ENCODE results near the gene RDH12. TPM values are rescaled to one million over a fixed set of nuclear protein-coding genes. Genes with fewer than 3 reads are reported as not detected.
A peak's percentile ranks its signal among the peaks of the same experiment; 100 is the strongest.

Gene RDH12
- total and polyA plus RNA-seq, 3 experiments from 2014 or later: not detected

GRCh38 chr14:67766035-67766680, 64.5 kb downstream of the RDH12 start:
- CTCF ChIA-PET: no interaction called here

GRCh38 chr14:67768219-67768618, 66.5 kb downstream of the RDH12 start:
- peaks cover 16 to 92% (median 41%) of the 10 kb centered on the region in 3 donors for H3K36me3 Mint-ChIP-seq
- H3K27me3 Mint-ChIP-seq: no peaks in the 10 kb centered on the region
- H3K27ac Mint-ChIP-seq: no peak overlapping the region
- H3K27me3 ChIP-seq (ENCODE audit: insufficient read depth, low read length, poor library complexity, severe bottlenecking): no peaks in the 10 kb centered on the region
- H3K4me1 Mint-ChIP-seq: no peaks in the 10 kb centered on the region
- H3K9me3 ChIP-seq (ENCODE audit: low read length): no peaks in the 10 kb centered on the region
- H3K4me3 Mint-ChIP-seq: no peak overlapping the region
- no peak for DNase-seq
- H3K4me3 ChIP-seq (ENCODE audit: low read length): no peak overlapping the region
- no peaks in the 10 kb centered on the region for H3K9me3 Mint-ChIP-seq
- no peak overlapping the region for H3K27ac ChIP-seq (ENCODE audit: low read depth, low read length)
- peaks cover 63% of the 10 kb centered on the region for H3K36me3 ChIP-seq (ENCODE audit: insufficient read depth, low read length)
- POLR2A ChIA-PET: no interaction called here
- H3K4me1 ChIP-seq (ENCODE audit: insufficient read depth, low read length): no peaks in the 10 kb centered on the region
- CTCF ChIA-PET: no interaction called here

More at GRCh38 chr14:67766035-67766680, 64.5 kb downstream of the RDH12 start:
- no peak for DNase-seq
- Mint-ChIP-seq H3K4me3 (no peak overlapping the region), H3K9me3 (no peaks in the 10 kb centered on the region), H3K4me1 (no peaks in the 10 kb centered on the region), H3K27ac (no peak overlapping the region), H3K27me3 (no peaks in the 10 kb centered on the region), H3K36me3 (peaks cover 16 to 91% (median 32%) of the 10 kb centered on the region in 3 donors)
- no peak overlapping the region for H3K4me3 ChIP-seq (ENCODE audit: low read length)
- no peak overlapping the region for H3K27ac ChIP-seq (ENCODE audit: low read depth, low read length)
- H3K4me1 ChIP-seq (ENCODE audit: insufficient read depth, low read length): no peaks in the 10 kb centered on the region
- POLR2A ChIA-PET: no interaction called here
- H3K9me3 ChIP-seq (ENCODE audit: low read length): no peaks in the 10 kb centered on the region
- H3K36me3 ChIP-seq (ENCODE audit: insufficient read depth, low read length): peaks cover 50% of the 10 kb centered on the region
- H3K27me3 ChIP-seq (ENCODE audit: insufficient read depth, low read length, poor library complexity, severe bottlenecking): no peaks in the 10 kb centered on the region

DNA sequence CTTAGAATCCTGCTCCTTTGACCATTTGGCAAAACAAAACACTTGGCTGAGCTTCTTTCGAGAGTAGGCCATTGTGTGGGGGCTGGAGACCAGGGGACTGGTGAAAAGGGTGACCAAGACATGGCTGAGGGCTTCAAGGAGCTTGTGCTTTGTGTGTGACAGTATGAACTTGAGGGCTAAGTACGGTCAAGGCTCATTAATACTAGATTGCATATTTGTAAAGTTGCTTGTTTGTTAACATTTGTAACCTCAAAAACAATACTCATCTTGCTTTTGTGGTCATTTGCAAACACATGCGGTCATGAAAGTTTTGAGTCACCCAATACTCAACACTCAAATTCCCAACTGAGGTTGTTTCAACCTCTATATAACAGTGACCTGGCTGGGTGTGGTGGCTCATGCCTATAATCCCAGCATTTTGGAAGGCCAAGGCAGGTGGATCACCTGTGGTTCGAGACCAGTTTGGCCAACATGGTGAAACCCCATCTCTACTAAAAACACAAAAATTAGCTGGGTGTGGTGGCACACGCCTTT, 72.2 kb downstream of the RDH12 start:
- no peaks in the 10 kb centered on the region for H3K9me3 ChIP-seq (ENCODE audit: low read length)
- no peak overlapping the region for H3K27ac ChIP-seq (ENCODE audit: low read depth, low read length)
- no peak for DNase-seq
- H3K27me3 Mint-ChIP-seq: no peaks in the 10 kb centered on the region
- no peak overlapping the region for H3K4me3 ChIP-seq (ENCODE audit: low read length)
- no peaks in the 10 kb centered on the region for H3K27me3 ChIP-seq (ENCODE audit: insufficient read depth, low read length, poor library complexity, severe bottlenecking)
- ChIA-PET CTCF (no interaction called here), POLR2A (no interaction called here)
- H3K27ac Mint-ChIP-seq: peak overlapping the region in 1 of 8 donors; percentile 17
- no peaks in the 10 kb centered on the region for H3K9me3 Mint-ChIP-seq
- peaks cover 18 to 92% (median 47%) of the 10 kb centered on the region in 3 donors for H3K36me3 Mint-ChIP-seq
- H3K36me3 ChIP-seq (ENCODE audit: insufficient read depth, low read length): peaks cover 64% of the 10 kb centered on the region
- H3K4me3 Mint-ChIP-seq: no peak overlapping the region
- H3K4me1 ChIP-seq (ENCODE audit: insufficient read depth, low read length): no peaks in the 10 kb centered on the region
- H3K4me1 Mint-ChIP-seq: no peaks in the 10 kb centered on the region

DNA sequence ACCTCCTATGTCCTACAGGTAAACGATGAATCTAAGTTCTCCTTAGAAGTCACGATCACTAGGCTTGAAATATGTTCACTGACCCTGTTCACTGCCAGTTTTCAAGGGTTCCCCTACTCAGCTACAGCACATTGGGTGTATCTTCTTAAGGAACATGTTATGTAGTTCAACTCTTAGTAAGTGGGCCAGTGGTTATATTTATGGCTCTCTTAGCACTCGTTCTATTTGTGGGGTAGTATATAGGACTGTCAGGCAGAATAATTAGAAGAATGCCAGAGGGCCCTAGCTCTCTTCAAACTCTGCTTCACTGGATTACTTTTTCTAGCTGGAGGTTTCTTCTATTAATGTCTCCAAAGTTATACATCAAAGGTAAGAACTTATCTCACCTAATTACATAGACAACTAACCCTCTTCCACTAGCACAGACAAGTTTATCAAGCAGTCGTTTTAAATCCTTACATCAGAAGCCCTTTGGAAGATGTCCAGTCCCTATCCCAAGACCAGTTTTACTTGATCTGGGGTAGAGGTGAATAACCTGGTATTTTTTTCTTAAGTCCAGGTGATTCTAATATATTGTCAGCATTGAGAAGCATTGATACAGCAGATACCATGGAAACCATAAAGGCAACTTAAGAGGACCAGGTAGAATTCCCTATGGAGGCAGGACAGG, 75.1 kb downstream of the RDH12 start:
- no peak overlapping the region for H3K4me3 ChIP-seq (ENCODE audit: low read length)
- no peak overlapping the region for H3K4me3 Mint-ChIP-seq
- H3K27ac Mint-ChIP-seq: peak overlapping the region in 1 of 8 donors; percentile 10
- CTCF ChIA-PET: no interaction called here
- POLR2A ChIA-PET: no interaction called here
- H3K27ac ChIP-seq (ENCODE audit: low read depth, low read length): no peak overlapping the region
- peaks cover 58% of the 10 kb centered on the region for H3K36me3 ChIP-seq (ENCODE audit: insufficient read depth, low read length)
- no peaks in the 10 kb centered on the region for H3K9me3 Mint-ChIP-seq
- no peaks in the 10 kb centered on the region for H3K27me3 ChIP-seq (ENCODE audit: insufficient read depth, low read length, poor library complexity, severe bottlenecking)
- no peaks in the 10 kb centered on the region for H3K27me3 Mint-ChIP-seq
- no peak for DNase-seq
- H3K36me3 Mint-ChIP-seq: peaks cover 13 to 92% (median 50%) of the 10 kb centered on the region in 3 donors
- no peaks in the 10 kb centered on the region for H3K9me3 ChIP-seq (ENCODE audit: low read length)
- no peaks in the 10 kb centered on the region for H3K4me1 Mint-ChIP-seq
- no peaks in the 10 kb centered on the region for H3K4me1 ChIP-seq (ENCODE audit: insufficient read depth, low read length)

DNA sequence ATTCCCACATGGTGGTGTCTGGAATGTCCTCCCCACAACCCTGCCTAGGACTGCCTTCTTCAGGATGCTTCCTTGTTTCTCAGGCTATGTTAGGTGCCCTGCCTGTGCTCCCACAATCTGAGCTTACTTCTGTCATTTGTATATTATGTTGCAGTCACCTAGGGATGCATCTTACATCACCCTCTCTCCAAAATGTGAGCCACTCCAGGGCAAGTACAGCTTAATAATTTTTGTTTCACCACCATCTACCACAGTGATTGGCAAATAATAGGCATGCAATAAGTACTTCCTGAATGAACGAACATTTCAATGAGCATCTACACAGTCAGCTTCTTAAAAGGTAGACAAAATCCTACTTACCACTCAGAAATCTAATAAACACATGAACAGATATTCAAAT, 77.1 kb downstream of the RDH12 start:
- H3K4me3 Mint-ChIP-seq: no peak overlapping the region
- ChIA-PET POLR2A (no interaction called here), CTCF (no interaction called here)
- Histone ChIP-seq H3K4me3 (ENCODE audit: low read length) (no peak overlapping the region), H3K9me3 (ENCODE audit: low read length) (no peaks in the 10 kb centered on the region), H3K36me3 (ENCODE audit: insufficient read depth, low read length) (peaks cover 62% of the 10 kb centered on the region), H3K27me3 (ENCODE audit: insufficient read depth, low read length, poor library complexity, severe bottlenecking) (no peaks in the 10 kb centered on the region), H3K4me1 (ENCODE audit: insufficient read depth, low read length) (no peaks in the 10 kb centered on the region), H3K27ac (ENCODE audit: low read depth, low read length) (no peak overlapping the region)
- no peaks in the 10 kb centered on the region for H3K4me1 Mint-ChIP-seq
- DNase-seq: no peak
- peak overlapping the region in 3 of 8 donors; percentile 21 to 38 (median 33) for H3K27ac Mint-ChIP-seq
- no peaks in the 10 kb centered on the region for H3K27me3 Mint-ChIP-seq
- peaks cover 11 to 95% (median 51%) of the 10 kb centered on the region in 3 donors for H3K36me3 Mint-ChIP-seq
- H3K9me3 Mint-ChIP-seq: no peaks in the 10 kb centered on the region

GRCh38 chr14:67782090-67782489, 80.4 kb downstream of the RDH12 start:
- peak overlapping the region in 1 of 8 donors; percentile 1 for H3K27ac Mint-ChIP-seq
- no peaks in the 10 kb centered on the region for H3K4me1 Mint-ChIP-seq
- Histone ChIP-seq H3K27me3 (ENCODE audit: insufficient read depth, low read length, poor library complexity, severe bottlenecking) (no peaks in the 10 kb centered on the region), H3K27ac (ENCODE audit: low read depth, low read length) (no peak overlapping the region), H3K9me3 (ENCODE audit: low read length) (no peaks in the 10 kb centered on the region), H3K4me1 (ENCODE audit: insufficient read depth, low read length) (no peaks in the 10 kb centered on the region), H3K4me3 (ENCODE audit: low read length) (no peak overlapping the region), H3K36me3 (ENCODE audit: insufficient read depth, low read length) (peaks cover 61% of the 10 kb centered on the region)
- CTCF ChIA-PET: no interaction called here
- H3K9me3 Mint-ChIP-seq: no peaks in the 10 kb centered on the region
- no peak overlapping the region for H3K4me3 Mint-ChIP-seq
- H3K36me3 Mint-ChIP-seq: peaks cover 11 to 95% (median 52%) of the 10 kb centered on the region in 3 donors
- POLR2A ChIA-PET: no interaction called here
- DNase-seq: no peak
- peaks cover 0 to 2% of the 10 kb centered on the region in 2 donors for H3K27me3 Mint-ChIP-seq

Other genes starting within 250 kb of the RDH12 start
- 1 to 10 TPM; 3.2 to 4.4 TPM for gene TMEM229B, start 213.2 kb upstream of the RDH12 start, total RNA-seq
- 34.4 TPM for gene TMEM229B, start 213.2 kb upstream of the RDH12 start, polyA plus RNA-seq
- gene PLEKHH1, start 168.6 kb upstream of the RDH12 start, total RNA-seq: under 1 TPM; 0.77 to 0.86 TPM
- not detected for gene PLEKHH1, start 168.6 kb upstream of the RDH12 start, polyA plus RNA-seq
- gene PIGH, start 101.6 kb upstream of the RDH12 start, total RNA-seq: 10 to 100 TPM; 24.2 to 26.1 TPM
- 39.3 TPM for gene PIGH, start 101.6 kb upstream of the RDH12 start, polyA plus RNA-seq
- 1 to 10 TPM; 2.3 to 2.8 TPM for gene ARG2, start 82.0 kb upstream of the RDH12 start, total RNA-seq
- 1.2 TPM for gene ARG2, start 82.0 kb upstream of the RDH12 start, polyA plus RNA-seq
- gene VTI1B, start 27.3 kb upstream of the RDH12 start, total RNA-seq: 10 to 100 TPM; 93.7 to 94.4 TPM
- gene VTI1B, start 27.3 kb upstream of the RDH12 start, polyA plus RNA-seq: 81.4 TPM
- 10 to 100 TPM; 45.1 to 47.8 TPM for gene RDH11, start 6.1 kb upstream of the RDH12 start, total RNA-seq
- 73.4 TPM for gene RDH11, start 6.1 kb upstream of the RDH12 start, polyA plus RNA-seq
- 10 to 100 TPM; 19.0 to 19.9 TPM for gene ZFYVE26, start 114.7 kb downstream of the RDH12 start, total RNA-seq
- gene ZFYVE26, start 114.7 kb downstream of the RDH12 start, polyA plus RNA-seq: 4.1 TPM
- 10 to 100 TPM; 17.4 to 22.9 TPM for gene RAD51B, start 117.9 kb downstream of the RDH12 start, total RNA-seq
- 15.7 TPM for gene RAD51B, start 117.9 kb downstream of the RDH12 start, polyA plus RNA-seq

Data from CD8-positive, alpha-beta memory T cell (primary cell).